HUES48 (cell line): ENCODE measurements around the gene GPR89B.
"Not testable (repeated sequence)": the region's sequence is repeated elsewhere in the genome, so short reads cannot be mapped to it uniquely, and the experiment has no call there.

Source experiments
- H3K27ac ChIP-seq: one replicate; pipeline ENCODE4 v1.7.0; 2013; ENCODE audit warnings: low read depth, low read length, inconsistent platforms
- H3K27me3 ChIP-seq: 2 replicates; pipeline ENCODE4 v1.6.1; 2013; ENCODE audit warnings: mild to moderate bottlenecking, low read length; ENCODE audit not compliant: control insufficient read depth, insufficient read depth
- H3K36me3 ChIP-seq: 2 replicates; pipeline ENCODE4 v1.6.1; 2013; ENCODE audit warnings: low read length; ENCODE audit not compliant: control insufficient read depth, insufficient read depth
- H3K4me1 ChIP-seq: 2 replicates; pipeline ENCODE4 v1.6.1; 2013; ENCODE audit warnings: mild to moderate bottlenecking, low read length; ENCODE audit not compliant: control insufficient read depth, insufficient read depth
- H3K4me3 ChIP-seq: 2 replicates; pipeline ENCODE4 v1.5.1; 2013; ENCODE audit warnings: mild to moderate bottlenecking, low read depth, low read length
- H3K9ac ChIP-seq: 2 replicates; pipeline ENCODE4 v1.6.1; 2013; ENCODE audit warnings: mild to moderate bottlenecking, low read depth, low read length, moderate library complexity
- H3K9me3 ChIP-seq: 2 replicates; pipeline ENCODE4 v1.6.1; 2013; ENCODE audit warnings: low read length; ENCODE audit not compliant: control insufficient read depth, insufficient read depth

The GPR89B gene

GRCh38 chr1:148033147-148033546 is 104.9 kb downstream of the GPR89B start:
- not testable (repeated sequence) for H3K9ac ChIP-seq, H3K9me3 ChIP-seq, H3K36me3 ChIP-seq, H3K4me1 ChIP-seq, H3K27me3 ChIP-seq, H3K27ac ChIP-seq
- H3K4me3 ChIP-seq: peak overlapping the region; percentile 56

GRCh38 chr1:148037850-148038461 is 109.7 kb downstream of the GPR89B start:
- Histone ChIP-seq H3K4me3 (peak overlapping the region; percentile 43; the same call in 1 of the 2 replicates), H3K27ac (peak overlapping the region; percentile 69)
- H3K27me3 ChIP-seq, H3K9me3 ChIP-seq, H3K9ac ChIP-seq, H3K36me3 ChIP-seq, H3K4me1 ChIP-seq: not testable (repeated sequence)

GRCh38 chr1:148038462-148039333 is 110.5 kb downstream of the GPR89B start:
- not testable (repeated sequence) for H3K36me3 ChIP-seq
- H3K9ac ChIP-seq: peak overlapping the region; percentile 87

More at GRCh38 chr1:148038462-148039333, 110.5 kb downstream of the GPR89B start:
- H3K4me1 ChIP-seq, H3K9me3 ChIP-seq, H3K27me3 ChIP-seq: not testable (repeated sequence)
- peak overlapping the region; percentile 70 for H3K27ac ChIP-seq
- peak overlapping the region; percentile 55 for H3K4me3 ChIP-seq
